HG03064 (cell line): ENCODE data around the gene DYRK1A.

Source experiments
- ATAC-seq: cut with Tn5 transposase; IDR thresholded peaks from one replicate; pipeline ENCODE4 v1.9.1; 2021; ENCODE audit warnings: low read depth; ENCODE audit not compliant: unreplicated experiment

The DYRK1A gene

DNA sequence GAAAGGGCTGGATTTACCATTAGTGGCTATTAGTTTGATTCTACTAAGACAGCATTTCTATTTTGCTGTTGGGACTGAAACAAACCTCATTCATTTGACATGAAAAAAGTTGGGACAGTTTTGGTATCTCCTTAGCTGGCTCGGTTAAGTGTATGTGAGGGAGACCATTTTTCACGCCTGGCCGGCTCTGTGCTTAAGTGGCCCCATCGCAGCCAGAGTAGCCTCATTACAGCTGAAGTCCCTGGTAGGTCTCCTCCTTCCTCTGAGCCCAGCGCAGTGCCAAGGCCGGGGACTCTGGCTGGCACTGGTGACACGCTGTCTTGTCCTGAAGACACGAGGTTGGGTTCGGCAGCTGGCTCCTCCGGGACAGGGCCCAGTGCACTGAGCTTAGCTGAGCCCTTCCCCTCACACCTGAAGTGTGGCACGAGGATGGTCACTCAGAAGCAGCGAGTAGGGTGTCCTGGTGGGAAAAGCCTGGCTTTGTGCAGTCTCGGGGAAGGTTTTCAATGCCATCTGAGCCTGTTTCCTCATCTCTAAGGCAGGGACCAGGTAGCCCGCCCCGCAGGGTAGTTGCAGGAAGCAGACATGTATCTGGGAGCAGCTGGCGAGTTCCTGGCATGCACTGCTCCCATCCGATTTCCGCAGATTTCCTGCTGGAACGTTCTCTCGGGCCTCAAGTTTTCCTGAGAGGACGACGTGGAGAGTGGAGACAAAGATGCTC lies 196.5 kb downstream of the DYRK1A start:
- ATAC-seq, result peak; percentile 13

GRCh38 chr21:37563641-37564340 lies 197.2 kb downstream of the DYRK1A start:
- ATAC-seq, result peak; percentile 78

- peak; percentile 49 for ATAC-seq
Observed at GRCh38 chr21:37564341-37564923, 197.9 kb downstream of the DYRK1A start.

- ATAC-seq, result no peak
Observed at GRCh38 chr21:37564924-37565529, 198.5 kb downstream of the DYRK1A start.

DNA sequence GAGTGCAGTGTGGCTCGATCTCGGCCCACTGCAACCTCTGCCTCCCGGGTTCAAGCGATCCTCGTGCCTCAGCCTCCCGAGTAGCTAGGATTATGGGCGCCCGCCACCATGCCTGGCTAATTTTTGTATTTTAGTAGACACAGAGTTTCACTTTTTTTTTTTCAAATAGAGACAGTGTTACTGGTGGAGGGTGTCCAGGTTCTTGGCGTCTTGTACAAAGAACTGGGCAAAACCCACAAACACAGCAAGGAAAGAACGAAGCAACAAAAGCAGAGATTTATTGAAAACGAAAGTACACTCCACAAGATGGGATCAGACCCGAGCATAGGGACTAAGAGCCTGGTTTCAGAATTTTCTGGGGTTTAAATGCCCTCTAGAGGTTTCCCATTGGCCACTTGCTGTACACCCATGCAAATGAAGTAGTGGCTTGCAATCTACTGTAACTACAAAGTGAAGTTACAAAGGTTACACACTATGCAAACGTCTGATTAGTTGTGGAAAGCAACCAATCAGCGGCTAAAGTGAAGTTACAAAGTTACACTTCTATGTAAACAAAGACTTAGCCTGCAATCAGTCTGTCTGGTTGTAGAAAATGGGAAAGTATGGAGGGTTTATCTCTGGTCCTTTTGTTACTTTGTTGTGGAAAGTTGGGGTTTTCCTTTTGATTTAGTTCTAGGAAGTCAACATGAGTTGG lies 199.1 kb downstream of the DYRK1A start:
- no peak for ATAC-seq

DNA sequence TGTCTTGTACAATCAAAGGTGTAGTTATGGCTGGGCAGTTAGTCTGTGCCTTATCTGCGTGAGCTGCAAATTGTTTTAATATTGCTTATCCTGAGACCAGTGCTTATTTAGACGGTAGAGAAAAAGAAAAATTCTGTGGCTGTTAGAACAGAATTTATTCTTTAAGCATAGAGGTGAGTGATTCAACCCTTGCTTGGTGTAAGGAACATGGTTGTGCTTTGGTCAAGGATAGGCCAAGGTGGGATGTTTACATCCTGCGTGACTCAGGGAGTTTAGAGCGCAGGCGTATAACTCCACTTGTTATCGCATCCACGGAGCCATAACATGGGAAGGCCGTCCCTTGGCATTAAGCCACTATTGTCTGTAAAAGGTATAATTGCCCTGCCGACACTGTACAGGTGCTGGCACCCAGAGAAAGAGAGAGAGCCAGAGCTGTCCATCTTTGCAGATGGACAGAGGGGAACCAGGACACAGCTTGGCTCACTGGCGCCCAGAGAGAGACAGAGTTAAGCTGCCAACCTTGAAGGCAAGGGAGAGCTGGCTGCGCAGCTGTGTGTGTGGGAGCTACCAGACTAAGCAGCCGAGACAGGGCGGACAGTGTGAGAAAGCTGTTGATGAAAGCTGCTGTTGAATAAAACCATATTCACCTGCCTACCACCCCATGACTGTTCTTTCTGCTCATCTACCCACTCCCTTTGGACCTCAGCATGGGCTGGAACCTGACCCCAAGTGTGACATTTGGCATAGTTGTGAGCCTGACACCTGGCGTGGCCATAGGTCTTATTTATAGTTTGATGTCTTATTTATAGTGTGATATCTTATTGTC lies 200.4 kb downstream of the DYRK1A start:
- no peak for ATAC-seq

DNA sequence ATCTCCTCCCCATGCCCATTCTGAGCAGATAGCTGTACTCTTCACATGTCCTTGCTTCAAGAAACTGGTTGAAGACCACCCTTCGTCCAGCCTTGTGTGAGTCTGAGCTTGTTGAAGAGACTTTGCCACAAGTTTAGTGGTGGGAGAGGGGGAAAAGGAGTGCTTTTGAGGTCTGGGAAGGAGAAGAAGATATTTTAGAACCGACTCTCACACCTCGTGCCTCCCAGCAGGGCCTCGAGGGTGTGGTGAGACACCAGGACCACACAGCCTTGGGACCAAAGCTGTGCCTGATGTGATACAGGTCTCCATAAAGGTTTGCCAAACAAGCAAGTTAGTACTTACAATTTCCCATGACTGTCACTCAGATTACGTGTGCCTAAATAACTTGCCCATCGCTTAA lies 201.8 kb downstream of the DYRK1A start:
- no peak for ATAC-seq

DNA sequence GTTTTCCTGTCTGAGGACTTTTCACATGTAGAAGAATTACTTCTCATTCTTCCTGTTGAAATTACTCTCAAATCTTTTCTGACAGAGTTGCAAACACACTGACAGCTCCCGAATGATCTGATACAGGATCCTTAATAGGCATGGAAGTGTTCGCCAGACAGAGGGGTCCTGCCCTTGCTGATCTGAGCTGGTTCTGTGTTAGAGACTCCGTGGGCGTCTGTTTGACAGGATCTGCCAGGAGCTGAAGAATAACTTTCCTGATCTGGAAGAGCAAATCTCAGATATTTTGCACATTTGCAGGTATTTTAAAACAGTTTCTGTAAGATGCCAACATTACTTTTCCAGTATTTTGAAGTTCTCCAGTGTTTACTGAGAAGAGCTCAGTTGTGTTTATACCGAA lies 202.3 kb downstream of the DYRK1A start:
- no peak for ATAC-seq

DNA sequence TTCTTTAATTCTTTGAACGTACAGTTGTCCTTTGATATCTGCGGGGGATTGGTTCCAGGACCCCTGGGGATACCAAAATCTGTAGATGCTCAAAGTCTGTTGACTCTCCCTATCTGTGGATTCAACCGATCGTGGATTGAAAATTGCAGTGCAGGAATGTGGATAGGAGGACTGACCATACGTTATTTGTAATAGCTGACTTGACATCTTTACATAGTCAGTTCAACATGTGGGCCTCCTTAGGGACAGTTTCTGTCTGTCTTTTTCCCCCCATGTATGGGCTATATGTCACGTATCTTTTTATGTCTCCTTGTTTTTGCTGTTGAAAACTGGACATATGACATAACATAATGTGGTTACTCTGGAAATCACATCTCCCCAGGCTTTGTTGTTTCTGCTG lies 204.9 kb downstream of the DYRK1A start:
- no peak for ATAC-seq

- ATAC-seq, result no peak
Observed at GRCh38 chr21:37574316-37574715, 207.7 kb downstream of the DYRK1A start.

DNA sequence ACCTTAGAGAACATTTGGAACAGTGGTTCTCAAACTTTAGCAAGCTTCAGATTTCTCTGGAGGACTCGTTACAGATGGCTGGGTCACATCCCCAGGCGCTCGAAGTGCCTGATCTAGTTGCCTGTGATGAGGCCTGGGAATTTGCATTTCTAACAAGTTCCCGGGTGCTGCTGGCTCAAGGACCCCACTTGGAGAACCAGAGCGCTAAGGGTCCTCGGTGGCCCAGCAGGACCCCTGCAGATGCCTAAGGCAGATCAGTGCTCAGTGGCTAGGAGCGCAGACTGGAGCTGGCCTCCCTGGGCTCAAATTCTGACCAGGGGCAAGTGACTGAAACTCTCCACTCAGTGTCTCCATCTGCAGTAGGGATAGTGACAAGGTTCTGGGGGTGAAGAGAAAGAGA lies 208.2 kb downstream of the DYRK1A start:
- no peak for ATAC-seq

- no peak for ATAC-seq
Observed at GRCh38 chr21:37575580-37575979, 209.0 kb downstream of the DYRK1A start.
